H9 (cell line): ENCODE results near the gene APBB2. TPM values are rescaled to one million over a fixed set of nuclear protein-coding genes. Genes with fewer than 3 reads are reported as not detected.

Source experiments
- DNase-seq: peaks from one replicate; pipeline ENCODE4 v3.0.0-alpha.2; 2017
- H2AFZ ChIP-seq: one replicate; pipeline ENCODE4 v1.6.1; 2013; ENCODE audit warnings: mild to moderate bottlenecking, low read length, control low read depth, moderate library complexity
- H2AK5ac ChIP-seq: 2 replicates; pipeline ENCODE4 v1.6.1; 2013; ENCODE audit warnings: low read length, control low read depth, mixed read lengths; ENCODE audit not compliant: insufficient read length
- H2BK120ac ChIP-seq: one replicate; pipeline ENCODE4 v1.6.1; 2013; ENCODE audit warnings: low read depth, mild to moderate bottlenecking, low read length, control low read depth, inconsistent platforms; ENCODE audit not compliant: poor library complexity, severe bottlenecking
- H2BK12ac ChIP-seq: 2 replicates; pipeline ENCODE4 v1.6.1; 2013; ENCODE audit warnings: low read length, control low read depth, mixed read lengths, low read depth; ENCODE audit not compliant: insufficient read length
- H2BK15ac ChIP-seq: 2 replicates; pipeline ENCODE4 v1.6.1; 2013; ENCODE audit warnings: low read depth, low read length, control low read depth
- H2BK20ac ChIP-seq: one replicate; pipeline ENCODE4 v1.6.1; 2013; ENCODE audit warnings: low read depth, mild to moderate bottlenecking, low read length, control low read depth, inconsistent platforms; ENCODE audit not compliant: poor library complexity, severe bottlenecking
- H2BK5ac ChIP-seq: 2 replicates; pipeline ENCODE4 v1.6.1; 2013; ENCODE audit warnings: low read length, control low read depth, mixed read lengths; ENCODE audit not compliant: insufficient read length
- H3K14ac ChIP-seq: 2 replicates; pipeline ENCODE4 v1.6.1; 2013; ENCODE audit warnings: low read length, control low read depth; ENCODE audit not compliant: insufficient read depth
- H3K18ac ChIP-seq: 2 replicates; pipeline ENCODE4 v1.6.1; 2013; ENCODE audit warnings: low read depth, mild to moderate bottlenecking, mixed read lengths, low read length, control low read depth; ENCODE audit not compliant: insufficient read length
- H3K23ac ChIP-seq: 2 replicates; pipeline ENCODE4 v1.6.1; 2013; ENCODE audit warnings: low read length, control low read depth, mixed read lengths, low read depth; ENCODE audit not compliant: insufficient read length
- H3K23me2 ChIP-seq: 2 replicates; pipeline ENCODE4 v1.6.1; 2013; ENCODE audit warnings: low read depth, mild to moderate bottlenecking, mixed read lengths, low read length, control low read depth; ENCODE audit not compliant: insufficient read length, poor library complexity, severe bottlenecking
- H3K27ac ChIP-seq: 2 replicates; pipeline ENCODE4 v1.5.1; 2013; ENCODE audit warnings: low read length, control low read depth, mixed read lengths, low read depth; ENCODE audit not compliant: insufficient read length
- H3K27me3 ChIP-seq: 2 replicates; pipeline ENCODE4 v1.6.1; 2013; ENCODE audit warnings: low read length, control low read depth, inconsistent platforms; ENCODE audit not compliant: insufficient read depth
- H3K4ac ChIP-seq: 2 replicates; pipeline ENCODE4 v1.6.1; 2013; ENCODE audit warnings: low read depth, mild to moderate bottlenecking, control low read depth, inconsistent platforms, low read length, moderate library complexity
- H3K4me1 ChIP-seq: 2 replicates; pipeline ENCODE4 v1.6.1; 2013; ENCODE audit warnings: low read length, control low read depth, inconsistent platforms; ENCODE audit not compliant: insufficient read depth
- H3K4me2 ChIP-seq: 2 replicates; pipeline ENCODE4 v1.6.1; 2013; ENCODE audit warnings: low read length, control low read depth, mixed read lengths; ENCODE audit not compliant: insufficient read length, insufficient read depth
- H3K56ac ChIP-seq: 2 replicates; pipeline ENCODE4 v1.6.1; 2013; ENCODE audit warnings: low read depth, mild to moderate bottlenecking, mixed read lengths, low read length, control low read depth; ENCODE audit not compliant: insufficient read length
- H3K79me1 ChIP-seq: 2 replicates; pipeline ENCODE4 v1.6.1; 2013; ENCODE audit warnings: low read depth, mild to moderate bottlenecking, moderate library complexity, low read length, control low read depth, inconsistent platforms; ENCODE audit not compliant: insufficient read depth, poor library complexity, severe bottlenecking
- H3K79me2 ChIP-seq: 2 replicates; pipeline ENCODE4 v1.6.1; 2013; ENCODE audit warnings: low read length, control low read depth, inconsistent platforms; ENCODE audit not compliant: insufficient read depth
- H3K9ac ChIP-seq: 2 replicates; pipeline ENCODE4 v1.6.1; 2013; ENCODE audit warnings: low read length, control low read depth, mixed read lengths; ENCODE audit not compliant: insufficient read length; ENCODE audit errors: extremely low read depth
- H3K9me3 ChIP-seq: one replicate; pipeline ENCODE4 v1.6.1; 2013; ENCODE audit warnings: low read depth, low read length, inconsistent platforms; ENCODE audit not compliant: control insufficient read depth
- H3T11ph ChIP-seq: one replicate; pipeline ENCODE4 v1.6.1; 2013; ENCODE audit warnings: mild to moderate bottlenecking, low read length, control low read depth, inconsistent platforms
- H4K20me1 ChIP-seq: one replicate; pipeline ENCODE4 v1.6.1; 2013; ENCODE audit not compliant: control insufficient read depth, insufficient read length, insufficient read depth
- H4K5ac ChIP-seq: 2 replicates; pipeline ENCODE4 v1.6.1; 2013; ENCODE audit warnings: low read depth, mild to moderate bottlenecking, mixed read lengths, low read length, control low read depth; ENCODE audit not compliant: insufficient read length
- H4K8ac ChIP-seq: replicated peaks from 2 replicates; pipeline ENCODE4 v1.6.1; 2013; ENCODE audit warnings: low read length, control low read depth, mixed read lengths, low read depth; ENCODE audit not compliant: insufficient read length
- H4K91ac ChIP-seq: 2 replicates; pipeline ENCODE4 v1.6.1; 2013; ENCODE audit warnings: low read depth, mild to moderate bottlenecking, moderate library complexity, mixed read lengths, low read length, control low read depth; ENCODE audit not compliant: insufficient read length
- H3K27ac Mint-ChIP-seq, 3 experiments: 2 replicates in 2 of 3; 3 replicates in 1 of 3; pipeline ENCODE4 v1.8.0; 2020 to 2021; ENCODE audit warnings: mixed read lengths in 3 of 3, mild to moderate bottlenecking in 1 of 3, moderate library complexity in 1 of 3
- H3K27me3 Mint-ChIP-seq: 2 replicates; pipeline ENCODE4 v1.8.0; 2021; ENCODE audit warnings: low read depth, mild to moderate bottlenecking, moderate library complexity, mixed read lengths
- H3K36me3 Mint-ChIP-seq, 3 experiments: 2 replicates in 2 of 3; 3 replicates in 1 of 3; pipeline ENCODE4 v1.8.0; 2020 to 2021; ENCODE audit warnings: low read depth in 3 of 3, mixed read lengths in 3 of 3; ENCODE audit not compliant: insufficient read depth in 1 of 3
- H3K4me1 Mint-ChIP-seq, 2 experiments: 2 replicates each; pipeline ENCODE4 v1.8.0; 2020; ENCODE audit warnings: mixed read lengths in 2 of 2
- H3K4me3 Mint-ChIP-seq, 2 experiments: 2 replicates in 1 of 2; 3 replicates in 1 of 2; pipeline ENCODE4 v1.8.0; 2020 to 2021; ENCODE audit warnings: mild to moderate bottlenecking in 2 of 2, mixed read lengths in 2 of 2, moderate library complexity in 1 of 2
- H3K9me3 Mint-ChIP-seq, 2 experiments: 2 replicates in 1 of 2; 3 replicates in 1 of 2; pipeline ENCODE4 v1.8.0; 2020; ENCODE audit warnings: mild to moderate bottlenecking in 2 of 2, mixed read lengths in 2 of 2, moderate library complexity in 1 of 2
- CTCF ChIP-seq: fragments of 200-600 bp; sonication (generic); conservative IDR thresholded peaks from 3 replicates; pipeline ENCODE4 v1.8.0; 2021; ENCODE audit warnings: antibody characterized with exemption, mild to moderate bottlenecking
- WGBS: extraction: QIAGEN DNeasy Blood & Tissue Kit; methylation state at CpG from one replicate; pipeline ENCODE4 v1.1.7; 2013; ENCODE audit warnings: missing lambda C conversion rate, low lambda C conversion rate, mixed read lengths; ENCODE audit not compliant: insufficient read length; ENCODE audit errors: extremely low coverage; 5-methylcytosine and 5-hydroxymethylcytosine counted together
- total RNA-seq: library from RNA; stranded (reverse); gene quantifications from 2 replicates; pipeline ENCODE4 v1.2.1, GENCODE V29; 2021

Gene APBB2
- total RNA-seq, 1 experiment from 2014 or later = 39.6 TPM

- no peaks in the 10 kb centered on the region for H3K36me3 Mint-ChIP-seq
- no peak overlapping the region for H2BK12ac ChIP-seq
- H3K56ac ChIP-seq = no peak overlapping the region
- no peaks in the 10 kb centered on the region for H3K4me1 ChIP-seq
- H2AK5ac ChIP-seq = no peak overlapping the region
- H3K27ac ChIP-seq = no peak overlapping the region
- no peak overlapping the region for H3K9ac ChIP-seq
- no peak overlapping the region for H3K23ac ChIP-seq
- H4K91ac ChIP-seq = no peak overlapping the region
- no peak for DNase-seq
- no peak overlapping the region for H2BK15ac ChIP-seq
- H3K27me3 Mint-ChIP-seq = no peaks in the 10 kb centered on the region
- H3K4me3 Mint-ChIP-seq = no peak overlapping the region
- TF ChIP-seq CTCF = no peak
- no peak overlapping the region for H2AFZ ChIP-seq
- H3K4ac ChIP-seq = no peak overlapping the region
- no peak overlapping the region for H3T11ph ChIP-seq
- H3K14ac ChIP-seq = no peak overlapping the region
- H3K9me3 ChIP-seq = no peaks in the 10 kb centered on the region
- no peak overlapping the region for H3K4me2 ChIP-seq
- no peak overlapping the region for H4K8ac ChIP-seq
- no peak overlapping the region for H2BK5ac ChIP-seq
- no peaks in the 10 kb centered on the region for H3K79me1 ChIP-seq
- H3K23me2 ChIP-seq = no peaks in the 10 kb centered on the region
- peaks cover 13 to 19% of the 10 kb centered on the region in 2 experiments for H3K4me1 Mint-ChIP-seq
- no peak overlapping the region for H3K18ac ChIP-seq
- H2BK20ac ChIP-seq = no peak overlapping the region
- H4K20me1 ChIP-seq = no peaks in the 10 kb centered on the region
- H4K5ac ChIP-seq = no peak overlapping the region
- no peaks in the 10 kb centered on the region for H3K27me3 ChIP-seq
- H2BK120ac ChIP-seq = no peak overlapping the region
- no CpG with 5 or more reads among the region's 9 CpGs for WGBS
- no peak overlapping the region for H3K27ac Mint-ChIP-seq
- no peaks in the 10 kb centered on the region for H3K9me3 Mint-ChIP-seq
- no peaks in the 10 kb centered on the region for H3K79me2 ChIP-seq
Measured at GRCh38 chr4:41102414-41103092, 111.8 kb downstream of the APBB2 start.
